ENCODE results near the gene FNDC3B.

GRCh38 chr3:172098698-172099494, 59.5 kb downstream of the FNDC3B start:
- TF ChIP-seq CTCF (tag by site-specific recombination; IDR thresholded peaks at IDR 0.05), result no peak
- TF ChIP-seq ZNF560 (tag by site-specific recombination; IDR thresholded peaks at IDR 0.05; ENCODE audit: borderline replicate concordance), result no peak
- no peak for TF ChIP-seq ZNF580 (tag by site-specific recombination; IDR thresholded peaks at IDR 0.05)
- no peak for TF ChIP-seq GLIS2 (tag by site-specific recombination; IDR thresholded peaks at IDR 0.05)
- no peak for TF ChIP-seq ZNF324 (tag by site-specific recombination; IDR thresholded peaks at IDR 0.05)
- TF ChIP-seq GLI2 (tag by site-specific recombination; IDR thresholded peaks at IDR 0.05; ENCODE audit: borderline replicate concordance, low read depth), result no peak
- TF ChIP-seq EGR2 (tag by site-specific recombination; IDR thresholded peaks at IDR 0.05; ENCODE audit: low read depth), result no peak
- no peak for TF ChIP-seq ZNF670 (tag by site-specific recombination; IDR thresholded peaks at IDR 0.05; ENCODE audit: low read depth)
- TF ChIP-seq ZNF423 (tag by site-specific recombination; IDR thresholded peaks at IDR 0.05), result no peak
- TF ChIP-seq ZNF558 (tag by site-specific recombination; IDR thresholded peaks at IDR 0.05), result no peak
- TF ChIP-seq ZNF157 (tag by site-specific recombination; IDR thresholded peaks at IDR 0.05), result no peak
- no peak for TF ChIP-seq ZNF19 (tag by site-specific recombination; IDR thresholded peaks at IDR 0.05; ENCODE audit: low read depth)
- TF ChIP-seq REST (tag by site-specific recombination; IDR thresholded peaks at IDR 0.05), result no peak
- TF ChIP-seq ZNF174 (tag by site-specific recombination; IDR thresholded peaks at IDR 0.05), result no peak
